ENCODE measurements around the gene CASR.

The CASR gene

GRCh38 chr3:122295266-122296062 lies 112.0 kb downstream of the CASR start:
- Histone ChIP-seq H3K4me3 (ENCODE audit: insufficient read depth, low read length, poor library complexity, severe bottlenecking) (no peak overlapping the region), H2AFZ (ENCODE audit: low read depth, low read length, severe bottlenecking) (peak overlapping the region; percentile 40), H3K9me2 (replicated peaks; ENCODE audit: insufficient read depth, low read length) (no peaks in the 10 kb centered on the region), H3K79me2 (ENCODE audit: insufficient read depth, low read length) (no peaks in the 10 kb centered on the region), H3K4me2 (ENCODE audit: low read depth, low read length, poor library complexity, severe bottlenecking) (no peak overlapping the region), H3K9me3 (ENCODE audit: insufficient read depth, low read length) (no peaks in the 10 kb centered on the region), H3K9ac (ENCODE audit: low read length) (no peak overlapping the region), H3K27ac (ENCODE audit: low read depth, low read length) (no peak overlapping the region), H3F3A (ENCODE audit: insufficient read depth) (no peaks in the 10 kb centered on the region), H3K27me3 (ENCODE audit: low read length) (no peaks in the 10 kb centered on the region), H3K36me3 (ENCODE audit: low read length) (no peaks in the 10 kb centered on the region), H4K20me1 (ENCODE audit: low read depth, low read length) (no peaks in the 10 kb centered on the region)
- no peak for TF ChIP-seq CTCF (IDR thresholded peaks at IDR 0.05; ENCODE audit: insufficient read depth, low read length, poor library complexity, severe bottlenecking)
- no peak for TF ChIP-seq EZH2phosphoT487 (conservative IDR thresholded peaks at IDR 0.05; ENCODE audit: low read length)

- H3K4me3 ChIP-seq (ENCODE audit: insufficient read depth, low read length, poor library complexity, severe bottlenecking) = no peak overlapping the region
- no peaks in the 10 kb centered on the region for H3K36me3 ChIP-seq (ENCODE audit: low read length)
- no peaks in the 10 kb centered on the region for H3K27me3 ChIP-seq (ENCODE audit: low read length)
- H3K79me2 ChIP-seq (ENCODE audit: insufficient read depth, low read length) = no peaks in the 10 kb centered on the region
- no peaks in the 10 kb centered on the region for H3K9me3 ChIP-seq (ENCODE audit: insufficient read depth, low read length)
- no peaks in the 10 kb centered on the region for H4K20me1 ChIP-seq (ENCODE audit: low read depth, low read length)
- H2AFZ ChIP-seq (ENCODE audit: low read depth, low read length, severe bottlenecking) = no peak overlapping the region
- H3K9ac ChIP-seq (ENCODE audit: low read length) = no peak overlapping the region
- no peaks in the 10 kb centered on the region for H3F3A ChIP-seq (ENCODE audit: insufficient read depth)
- TF ChIP-seq CTCF (IDR thresholded peaks at IDR 0.05; ENCODE audit: insufficient read depth, low read length, poor library complexity, severe bottlenecking) = no peak
- TF ChIP-seq EZH2phosphoT487 (conservative IDR thresholded peaks at IDR 0.05; ENCODE audit: low read length) = no peak
- H3K4me2 ChIP-seq (ENCODE audit: low read depth, low read length, poor library complexity, severe bottlenecking) = no peak overlapping the region
- H3K27ac ChIP-seq (ENCODE audit: low read depth, low read length) = no peak overlapping the region
- H3K9me2 ChIP-seq (replicated peaks; ENCODE audit: insufficient read depth, low read length) = no peaks in the 10 kb centered on the region
These were observed 114.8 kb downstream of the CASR start for GRCh38 chr3:122298239-122298638.

- no peaks in the 10 kb centered on the region for H3K27me3 ChIP-seq (ENCODE audit: low read length)
These were observed 115.7 kb downstream of the CASR start for GRCh38 chr3:122299215-122299614.

More at GRCh38 chr3:122299215-122299614, 115.7 kb downstream of the CASR start:
- no peak overlapping the region for H3K4me3 ChIP-seq (ENCODE audit: insufficient read depth, low read length, poor library complexity, severe bottlenecking)
- no peaks in the 10 kb centered on the region for H4K20me1 ChIP-seq (ENCODE audit: low read depth, low read length)
- TF ChIP-seq EZH2phosphoT487 (conservative IDR thresholded peaks at IDR 0.05; ENCODE audit: low read length) = no peak
- TF ChIP-seq CTCF (IDR thresholded peaks at IDR 0.05; ENCODE audit: insufficient read depth, low read length, poor library complexity, severe bottlenecking) = no peak
- no peaks in the 10 kb centered on the region for H3K79me2 ChIP-seq (ENCODE audit: insufficient read depth, low read length)
- H3K4me2 ChIP-seq (ENCODE audit: low read depth, low read length, poor library complexity, severe bottlenecking) = no peak overlapping the region
- no peak overlapping the region for H2AFZ ChIP-seq (ENCODE audit: low read depth, low read length, severe bottlenecking)
- no peaks in the 10 kb centered on the region for H3K9me3 ChIP-seq (ENCODE audit: insufficient read depth, low read length)
- no peaks in the 10 kb centered on the region for H3K9me2 ChIP-seq (replicated peaks; ENCODE audit: insufficient read depth, low read length)
- no peak overlapping the region for H3K27ac ChIP-seq (ENCODE audit: low read depth, low read length)
- H3K9ac ChIP-seq (ENCODE audit: low read length) = no peak overlapping the region
- no peaks in the 10 kb centered on the region for H3K36me3 ChIP-seq (ENCODE audit: low read length)
- H3F3A ChIP-seq (ENCODE audit: insufficient read depth) = no peaks in the 10 kb centered on the region

Data from SU-DHL-6 (cell line).